ENCODE results near the gene ARHGEF26.

ARHGEF26 gene

DNA sequence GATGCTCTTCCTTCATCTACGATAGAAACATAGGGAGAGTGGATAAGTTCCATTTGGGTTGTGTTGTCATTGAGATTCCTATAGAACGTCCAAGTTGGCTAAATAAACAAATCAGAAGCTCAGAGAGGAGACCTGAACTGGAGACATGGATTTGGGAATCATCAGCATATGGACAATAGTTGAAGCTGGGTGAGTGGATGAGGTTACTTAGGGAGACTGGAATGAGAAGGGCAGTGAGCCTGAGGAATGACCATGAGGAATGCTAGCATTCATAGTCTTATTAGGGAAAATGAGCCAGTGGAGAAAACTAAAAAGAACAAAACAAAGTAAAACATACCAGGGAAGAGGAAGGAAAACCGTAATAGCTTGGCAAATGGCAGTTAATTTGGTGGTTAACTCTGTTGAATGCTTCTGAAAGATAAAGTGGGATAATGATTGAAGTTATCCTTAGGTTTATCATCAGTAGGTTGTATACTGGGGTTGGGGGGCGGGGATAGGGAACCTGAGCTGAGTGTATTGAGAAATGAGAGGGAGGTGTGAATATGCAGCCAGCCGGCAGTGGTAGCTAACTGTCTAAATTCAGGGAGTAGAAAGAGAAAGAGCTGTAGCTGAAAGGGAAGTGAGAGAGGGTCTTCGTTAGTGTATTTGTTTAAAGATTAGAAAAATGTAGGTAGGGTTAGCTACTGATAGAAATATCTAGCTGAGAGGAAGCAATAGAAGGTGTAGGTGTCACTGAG is 74.6 kb downstream of the ARHGEF26 start:
- DNase-seq (ENCODE audit: low read depth, low spot score), result no peak

DNA sequence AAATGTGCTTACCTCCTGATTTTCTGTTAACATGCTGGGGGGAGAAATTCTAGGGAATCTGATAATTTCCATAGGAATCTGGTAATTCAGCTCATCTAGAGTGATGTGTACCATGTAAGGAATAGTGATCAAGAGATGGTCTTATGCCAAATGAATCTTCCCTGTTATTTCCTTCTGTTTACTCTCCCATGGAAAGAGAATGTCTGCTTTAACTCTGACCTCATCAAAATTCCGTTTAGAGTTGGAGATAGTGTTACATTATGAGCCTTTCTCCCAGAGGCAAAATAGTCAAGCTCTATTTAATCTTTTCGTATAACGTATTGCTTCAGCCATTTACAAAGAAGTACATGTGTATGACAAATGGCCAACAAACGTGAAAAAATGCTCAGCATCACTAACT is 76.6 kb downstream of the ARHGEF26 start:
- no peak for DNase-seq (ENCODE audit: low read depth, low spot score)

DNA sequence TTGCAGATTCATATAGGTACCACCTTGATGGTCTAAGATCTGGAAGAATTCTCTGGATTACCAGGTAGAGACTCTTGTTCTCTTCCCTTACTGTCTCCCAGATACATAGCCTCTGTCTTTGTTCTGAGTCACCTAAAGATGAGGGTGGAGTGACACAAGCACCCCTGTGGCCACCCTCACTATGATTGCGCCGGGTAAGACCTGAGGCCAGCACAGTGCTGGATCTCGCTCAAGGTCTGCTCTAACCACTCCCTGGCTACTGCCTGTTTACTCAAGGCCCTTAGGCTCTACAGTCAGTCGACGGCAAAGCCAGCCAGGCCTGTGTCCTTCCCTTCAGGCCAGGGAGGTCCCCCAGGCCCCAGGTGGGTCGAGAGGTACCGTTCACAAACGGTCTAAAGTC is 88.3 kb downstream of the ARHGEF26 start:
- no peak for DNase-seq (ENCODE audit: low read depth, low spot score)

DNA sequence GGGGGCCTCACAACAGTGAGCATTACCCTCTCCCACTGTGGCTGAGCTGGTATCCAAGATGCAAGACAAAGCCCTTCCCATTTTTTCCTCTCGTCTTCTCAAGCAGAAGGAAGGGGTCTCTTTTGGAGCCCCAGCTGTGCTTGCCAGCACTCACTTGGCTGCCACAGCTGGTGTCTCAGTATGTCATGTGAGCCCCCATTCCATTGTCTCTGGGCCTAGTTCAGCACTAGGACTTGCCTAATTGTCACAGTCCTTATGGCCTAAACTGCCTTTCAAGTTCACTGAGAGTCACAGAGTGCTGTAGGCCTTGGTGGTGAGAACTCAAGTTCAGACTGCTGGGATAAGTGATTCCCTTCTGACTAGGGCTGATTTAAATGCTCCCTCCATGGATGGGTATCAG is 89.8 kb downstream of the ARHGEF26 start:
- no peak for DNase-seq (ENCODE audit: low read depth, low spot score)

DNA sequence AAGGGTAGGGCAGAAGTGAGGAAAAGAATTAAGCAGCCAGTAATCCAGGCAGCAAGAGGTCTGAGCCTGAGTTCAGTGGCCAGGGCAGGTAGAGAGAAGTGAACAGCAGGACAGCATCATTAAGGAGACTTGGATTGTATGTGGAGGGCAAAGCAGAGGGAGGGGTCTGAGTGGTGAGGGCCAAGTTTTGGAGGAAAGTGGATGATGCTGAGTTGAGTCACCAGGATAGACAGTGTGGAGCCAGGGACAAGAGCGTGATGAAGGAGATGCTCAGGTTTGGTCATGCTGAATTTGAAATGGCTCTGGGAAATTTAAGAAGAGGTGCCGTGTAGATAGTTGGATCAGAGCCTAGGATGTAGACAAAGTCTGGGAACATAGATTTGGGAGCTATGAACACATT is 93.1 kb downstream of the ARHGEF26 start:
- no peak for DNase-seq (ENCODE audit: low read depth, low spot score)

DNA sequence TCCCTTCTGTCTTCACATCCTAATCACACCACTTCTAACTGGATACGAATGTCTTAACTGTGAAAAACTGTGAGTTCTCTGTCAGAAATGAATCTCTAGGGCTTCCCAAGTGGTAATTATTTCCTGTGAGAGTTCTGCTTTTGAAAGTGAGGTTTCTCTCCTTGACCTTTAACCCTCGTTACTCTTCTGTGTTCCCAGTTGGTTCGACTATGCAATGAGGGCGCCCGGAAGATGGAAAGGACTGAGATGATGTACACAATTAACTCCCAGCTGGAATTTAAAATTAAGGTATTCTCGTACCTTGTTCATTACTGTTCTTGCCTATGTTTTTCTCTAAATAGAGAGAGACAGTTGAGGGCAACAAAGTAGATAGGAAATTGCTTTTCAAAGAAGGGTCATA is 96.5 kb downstream of the ARHGEF26 start:
- DNase-seq (ENCODE audit: low read depth, low spot score), result no peak

DNA sequence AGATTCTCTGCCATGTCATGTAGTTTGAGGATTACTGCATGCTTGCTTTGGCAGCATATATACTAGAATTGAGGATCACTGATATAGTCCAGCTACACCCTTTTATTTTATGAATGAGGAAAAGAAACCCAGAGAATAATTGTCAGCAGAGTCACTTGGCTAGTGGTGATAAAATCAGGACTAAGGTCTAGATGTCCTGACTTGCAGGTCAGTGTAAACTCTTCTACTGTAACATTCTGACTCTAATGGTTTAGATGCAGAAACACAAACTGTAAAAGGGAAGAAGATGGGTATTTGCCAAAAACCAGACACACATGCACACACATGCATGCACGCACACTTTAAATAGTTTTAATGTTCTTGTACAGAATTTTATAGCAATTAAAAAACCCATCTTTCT is 97.5 kb downstream of the ARHGEF26 start:
- no peak for DNase-seq (ENCODE audit: low read depth, low spot score)

DNA sequence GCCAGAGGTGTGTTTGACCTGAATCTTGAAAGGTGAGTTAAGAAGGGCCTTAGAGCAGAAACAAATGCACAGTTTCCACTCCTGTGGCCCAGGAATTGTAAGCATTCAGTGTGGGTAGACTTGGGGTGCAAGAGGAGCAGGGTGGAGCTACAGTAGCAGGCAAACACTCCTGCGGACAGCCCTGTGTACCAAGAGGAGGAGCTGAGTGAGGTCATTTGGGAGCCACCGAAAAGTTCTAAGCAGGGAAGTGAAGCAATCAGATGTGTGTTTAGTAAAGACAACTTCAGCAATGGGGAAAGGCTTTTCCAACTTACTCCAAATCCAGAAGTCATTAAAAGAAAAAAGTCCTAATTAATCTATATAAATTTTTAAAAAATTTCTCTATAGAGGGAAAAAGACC is 99.3 kb downstream of the ARHGEF26 start:
- no peak for DNase-seq (ENCODE audit: low read depth, low spot score)

DNA sequence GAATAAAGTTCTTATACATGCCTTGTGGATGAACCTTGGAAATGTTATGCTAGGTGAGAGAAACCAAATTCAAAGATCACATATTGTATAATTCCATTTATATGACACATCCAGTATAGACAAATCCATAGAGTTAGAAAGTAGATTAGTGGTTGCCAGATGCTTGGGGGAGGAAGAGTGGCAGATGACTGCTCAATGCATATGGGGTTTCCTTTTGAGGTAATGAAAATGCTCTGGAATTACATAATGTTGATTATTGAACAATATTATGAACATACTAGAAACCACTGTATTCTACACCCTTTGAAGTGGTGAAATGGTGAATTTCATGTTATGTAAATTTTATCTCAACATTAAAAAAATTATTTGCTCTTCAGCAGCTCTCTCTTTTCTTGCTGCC is 102.3 kb downstream of the ARHGEF26 start:
- no peak for DNase-seq (ENCODE audit: low read depth, low spot score)

DNA sequence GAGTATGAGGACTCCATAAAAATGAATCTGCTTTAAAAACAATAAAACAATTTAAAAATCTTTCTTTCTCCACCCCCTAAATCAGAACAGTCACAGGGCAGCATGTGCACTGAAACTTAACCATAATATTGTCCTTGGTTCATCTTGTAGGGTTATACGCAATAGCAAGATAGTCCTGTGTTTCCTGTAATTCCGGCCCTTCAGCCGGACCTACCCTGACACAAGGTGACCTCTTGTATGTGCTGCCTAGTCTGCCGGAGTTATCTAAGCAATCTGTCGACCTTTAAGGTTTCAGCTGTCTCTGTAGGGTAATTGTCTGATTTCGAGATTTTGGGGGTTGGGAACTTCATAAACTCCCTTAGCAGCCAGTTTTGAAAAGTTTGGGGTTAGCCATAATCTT is 103.2 kb downstream of the ARHGEF26 start:
- no peak for DNase-seq (ENCODE audit: low read depth, low spot score)

DNA sequence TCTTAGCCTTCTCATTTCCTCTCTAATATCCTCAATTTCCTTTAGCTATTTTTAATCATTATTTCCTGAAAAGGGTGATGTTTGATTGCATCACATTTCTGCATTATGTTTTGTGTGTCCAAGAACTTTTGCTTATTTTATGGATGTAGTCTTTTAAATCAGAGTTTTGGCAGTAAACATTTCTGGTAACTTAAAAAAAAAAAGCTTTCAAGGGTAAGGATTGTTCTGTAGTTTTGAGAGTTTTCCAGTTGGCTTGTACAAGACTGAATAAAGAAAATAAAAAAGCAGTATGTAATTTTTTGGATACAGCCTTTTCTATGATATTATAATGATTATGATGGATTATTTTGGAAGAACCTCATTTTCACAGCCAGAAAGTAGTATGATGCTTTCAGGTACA is 103.7 kb downstream of the ARHGEF26 start:
- no peak for DNase-seq (ENCODE audit: low read depth, low spot score)

DNA sequence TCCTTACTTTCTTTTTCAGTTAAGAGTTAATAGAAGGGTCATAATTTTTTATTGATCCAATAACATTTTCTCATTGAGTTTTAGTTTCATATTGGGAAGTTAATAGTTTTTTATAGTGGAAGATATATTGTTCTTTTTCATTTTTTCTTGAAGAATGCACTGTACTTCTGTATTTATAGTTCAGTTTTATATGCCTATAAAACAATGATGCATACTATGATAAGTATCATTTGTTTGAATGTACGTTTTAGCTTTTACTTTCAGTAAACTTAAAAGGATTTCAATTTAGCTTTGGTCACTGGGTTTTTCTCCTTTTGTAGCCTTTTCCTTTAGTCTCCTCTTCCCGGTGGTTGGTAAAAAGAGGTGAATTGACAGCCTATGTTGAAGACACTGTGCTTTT is 104.3 kb downstream of the ARHGEF26 start:
- no peak for DNase-seq (ENCODE audit: low read depth, low spot score)

DNA sequence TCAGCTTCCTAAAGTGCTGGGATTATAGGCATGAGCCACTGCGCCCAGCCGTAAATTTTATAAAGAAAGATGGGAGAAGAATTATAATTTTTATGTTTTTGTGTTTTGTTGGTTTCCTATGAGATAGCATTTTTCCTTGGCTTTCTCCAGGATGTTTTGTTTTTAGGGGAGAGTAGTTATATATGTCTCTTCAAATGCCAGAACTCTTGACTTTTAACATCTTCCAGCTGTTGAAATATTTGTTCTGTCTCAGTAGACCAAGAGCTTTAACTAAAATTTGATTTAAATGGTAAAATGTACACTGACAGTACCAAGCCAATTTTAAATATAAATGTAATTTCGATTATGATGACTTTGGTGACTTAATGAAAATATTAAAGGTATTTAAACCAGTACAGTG is 106.3 kb downstream of the ARHGEF26 start:
- no peak for DNase-seq (ENCODE audit: low read depth, low spot score)

DNA sequence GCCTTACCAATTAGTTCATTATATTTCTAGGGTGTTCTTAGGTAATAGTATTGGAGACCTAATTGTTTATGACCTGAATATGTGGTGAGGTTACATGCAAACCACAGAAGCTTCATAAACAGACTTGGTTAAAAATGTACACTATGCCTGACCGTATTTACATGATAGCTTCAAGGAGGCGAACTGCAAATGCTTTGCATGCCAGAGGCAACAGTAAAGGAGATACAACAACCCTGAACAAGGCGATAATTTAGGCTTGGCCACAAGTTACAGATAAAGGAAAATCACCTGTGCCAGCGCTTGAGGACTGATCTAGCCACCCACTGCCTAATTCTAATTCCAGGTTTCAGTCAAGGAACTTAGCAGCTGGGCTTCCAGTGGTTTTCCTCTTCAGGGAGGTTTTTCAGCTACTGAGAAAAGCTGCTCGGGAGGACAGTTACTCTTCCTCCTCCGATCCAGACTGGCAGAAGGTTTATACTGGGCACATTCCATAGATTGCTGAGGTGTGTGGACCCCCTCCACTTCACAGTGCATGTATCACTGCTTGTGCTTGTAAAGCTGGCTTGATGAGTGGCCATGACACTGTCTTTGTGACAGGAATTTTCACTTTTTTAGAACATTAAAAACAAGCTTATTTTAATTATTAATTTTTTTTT is 107.5 kb downstream of the ARHGEF26 start:
- no peak for DNase-seq (ENCODE audit: low read depth, low spot score)

DNA sequence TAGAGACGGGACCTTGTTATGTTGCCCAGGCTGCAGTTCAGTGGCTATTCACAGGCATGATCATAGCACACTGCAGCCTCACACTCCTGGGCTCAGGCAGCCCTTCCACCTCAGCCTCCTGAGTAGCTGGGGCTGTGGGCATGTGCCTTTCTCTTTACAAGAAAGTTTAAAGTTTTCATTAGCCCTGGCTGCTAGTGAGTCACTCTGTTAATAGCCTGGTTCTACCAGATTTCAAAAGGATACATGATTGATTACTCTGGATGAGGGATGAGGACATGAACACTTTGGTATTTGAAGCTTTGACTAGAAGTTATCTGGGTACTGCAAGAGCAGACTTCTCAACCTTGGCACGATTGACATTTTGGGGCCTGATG is 108.0 kb downstream of the ARHGEF26 start:
- DNase-seq (ENCODE audit: low read depth, low spot score), result no peak

DNA sequence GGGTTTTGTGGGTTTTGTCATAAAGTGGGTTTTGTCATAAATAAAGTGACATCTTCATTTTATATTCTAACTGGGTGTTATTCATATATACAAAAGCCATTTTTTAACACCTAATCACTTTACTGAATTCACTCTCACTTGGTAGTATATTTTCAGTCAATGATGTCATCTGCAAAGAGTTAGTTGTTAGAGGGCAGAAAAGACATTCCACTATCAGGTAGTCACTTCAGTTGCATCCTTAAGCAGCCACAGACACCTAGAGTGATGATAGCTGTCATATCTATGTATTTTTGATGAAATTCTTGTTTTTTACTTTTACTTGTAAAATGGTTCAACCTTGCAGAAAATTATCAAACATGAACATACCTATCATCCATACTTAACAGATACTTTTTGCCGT is 114.1 kb downstream of the ARHGEF26 start:
- DNase-seq (ENCODE audit: low read depth, low spot score), result no peak

DNA sequence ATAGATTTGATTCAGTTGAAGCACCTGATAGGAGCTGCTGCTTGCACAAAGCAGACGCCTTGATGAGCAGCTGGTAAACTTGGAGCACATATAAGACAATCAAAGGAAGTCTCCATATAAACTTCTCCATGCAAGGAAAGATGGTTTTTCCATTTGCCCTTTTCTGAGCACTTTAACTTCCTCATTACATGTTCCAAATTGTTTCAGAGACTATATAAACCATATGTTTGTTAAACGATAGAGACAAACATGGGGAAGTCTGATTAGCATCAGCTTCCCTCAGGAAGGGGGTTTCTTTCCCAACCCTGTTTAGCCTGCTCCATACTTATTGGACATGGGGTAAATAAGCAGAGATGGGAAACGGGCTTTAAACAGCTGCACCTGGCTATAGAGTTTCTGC is 115.1 kb downstream of the ARHGEF26 start:
- DNase-seq (ENCODE audit: low read depth, low spot score), result no peak

DNA sequence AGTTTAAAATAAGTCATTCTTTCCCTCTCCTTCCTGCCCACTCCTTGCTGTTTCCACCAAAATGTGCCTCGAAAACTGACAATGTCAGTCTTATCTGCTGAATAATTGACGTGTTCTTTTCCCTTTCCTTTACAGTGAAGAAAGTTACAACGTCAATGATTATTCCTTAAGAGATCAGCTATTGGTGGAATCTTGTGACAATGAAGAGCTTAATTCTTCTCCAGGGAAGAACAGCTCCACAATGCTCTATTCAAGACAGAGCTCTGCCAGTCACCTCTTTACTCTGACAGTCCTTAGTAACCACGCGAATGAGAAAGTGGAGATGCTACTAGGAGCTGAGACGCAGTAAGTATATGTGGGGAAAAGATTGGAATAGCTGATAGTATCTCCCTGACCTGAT is 119.0 kb downstream of the ARHGEF26 start:
- no peak for DNase-seq (ENCODE audit: low read depth, low spot score)

DNA sequence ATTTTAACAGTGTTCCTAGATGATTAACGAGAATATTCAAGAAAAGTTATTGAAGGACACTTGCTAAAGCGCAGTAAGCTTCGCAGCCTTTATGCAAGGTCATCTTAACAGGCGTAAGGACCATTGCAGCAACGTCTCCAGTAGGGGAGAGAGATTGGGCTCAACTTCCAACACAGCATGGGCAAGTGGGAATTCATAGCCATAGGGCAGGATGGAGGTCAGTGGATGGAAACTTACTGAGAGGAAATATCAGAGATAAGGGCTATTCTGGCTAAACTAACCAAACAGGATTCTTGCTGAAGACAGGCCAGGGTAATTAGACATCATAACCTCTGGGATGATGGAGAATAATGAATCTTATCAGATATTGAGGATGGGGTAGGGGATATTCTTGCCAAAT is 120.3 kb downstream of the ARHGEF26 start:
- no peak for DNase-seq (ENCODE audit: low read depth, low spot score)

DNA sequence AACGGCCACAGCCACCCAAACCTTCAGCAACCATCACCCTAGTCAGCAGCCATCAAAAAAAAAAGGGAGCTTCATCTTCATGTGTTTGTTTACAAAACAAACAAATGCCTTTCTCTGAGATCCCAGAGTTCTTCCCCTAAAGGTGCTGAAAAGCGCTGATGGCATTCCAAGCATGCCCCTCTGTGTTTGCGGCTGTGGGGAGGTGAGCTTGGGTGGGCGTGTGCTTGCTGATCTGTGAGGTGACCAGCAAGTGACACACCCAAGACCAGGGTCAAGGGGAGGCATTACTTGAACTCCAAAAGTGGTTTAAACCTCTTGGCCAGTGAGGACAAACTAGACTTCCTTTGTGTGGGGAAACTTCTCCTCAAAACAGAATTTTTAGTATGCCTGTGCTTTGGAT is 121.6 kb downstream of the ARHGEF26 start:
- no peak for DNase-seq (ENCODE audit: low read depth, low spot score)

DNA sequence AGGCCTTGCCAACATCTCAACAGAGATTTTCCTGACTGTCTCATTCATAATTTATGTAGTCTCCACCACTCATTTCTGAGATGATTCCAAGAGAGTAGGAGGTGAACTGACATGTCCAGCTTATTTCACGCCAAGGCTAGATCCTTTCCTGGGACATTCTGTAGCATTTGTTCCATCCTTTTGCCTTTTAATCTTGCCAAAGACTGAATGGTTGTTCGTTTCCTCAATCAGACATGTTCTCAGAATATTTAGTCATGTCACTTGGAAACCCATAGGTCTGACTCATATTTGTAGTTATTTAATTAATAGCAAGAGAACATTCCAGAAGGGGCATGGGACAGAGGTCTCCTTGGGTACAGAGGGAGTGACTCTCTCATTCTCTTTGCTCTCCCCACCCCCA is 122.2 kb downstream of the ARHGEF26 start:
- DNase-seq (ENCODE audit: low read depth, low spot score), result no peak

DNA sequence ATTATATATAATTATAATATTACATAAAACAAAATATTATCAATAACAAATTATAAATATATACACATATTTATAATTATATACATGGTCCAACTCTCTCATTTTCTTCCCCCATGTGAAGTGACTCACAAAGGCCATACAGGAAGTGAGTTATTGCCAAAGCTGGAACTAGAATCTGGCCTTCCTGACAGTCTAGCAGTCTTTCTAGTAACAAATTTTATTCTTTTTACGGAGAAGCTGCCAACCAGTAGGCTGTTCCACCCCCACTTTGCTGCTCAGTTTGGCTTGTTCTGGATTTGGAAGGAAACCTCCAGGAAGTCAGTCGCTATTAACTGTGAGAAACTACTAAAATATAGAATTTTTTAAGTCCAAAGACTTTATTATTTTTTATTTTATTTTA is 123.5 kb downstream of the ARHGEF26 start:
- DNase-seq (ENCODE audit: low read depth, low spot score), result no peak

DNA sequence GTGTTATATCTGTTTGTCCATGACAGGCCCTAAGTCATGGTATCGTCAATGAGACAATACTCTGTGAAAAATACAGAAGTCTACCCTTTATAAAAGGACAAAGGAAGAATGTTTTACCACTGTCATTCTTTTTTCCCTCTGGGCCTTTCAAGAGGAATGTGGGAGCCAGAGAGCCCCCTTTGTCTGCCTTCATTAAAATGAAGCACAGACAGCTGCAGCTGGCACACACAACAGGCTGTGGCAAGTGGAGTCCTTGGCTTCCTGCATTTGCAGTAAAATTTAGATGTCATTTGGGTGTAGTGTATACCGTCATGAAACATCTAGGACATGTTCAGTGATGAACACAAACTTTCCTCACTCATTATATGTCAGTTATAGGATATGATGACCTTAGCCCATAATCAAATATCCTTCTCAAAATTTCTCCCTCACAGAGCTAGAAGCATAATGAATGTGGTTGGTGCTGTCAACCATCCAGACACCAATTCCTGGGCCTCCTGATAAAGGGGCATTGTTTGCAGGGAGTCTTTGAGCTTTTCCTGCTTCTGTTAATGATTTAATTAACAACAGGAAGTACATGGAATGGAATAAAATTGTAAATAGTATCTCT is 126.7 kb downstream of the ARHGEF26 start:
- no peak for DNase-seq (ENCODE audit: low read depth, low spot score)

Measured in brain pericyte (primary cell).